ENCODE measurements around the gene RBM28.
"Not testable (repeated sequence)": the region's sequence is repeated elsewhere in the genome, so short reads cannot be mapped to it uniquely, and the experiment has no call there.

RBM28 gene

GRCh38 chr7:128349466-128349825, 5.7 kb upstream of the RBM28 start:
- no peak for DNase-seq (ENCODE audit: low read depth)

DNA sequence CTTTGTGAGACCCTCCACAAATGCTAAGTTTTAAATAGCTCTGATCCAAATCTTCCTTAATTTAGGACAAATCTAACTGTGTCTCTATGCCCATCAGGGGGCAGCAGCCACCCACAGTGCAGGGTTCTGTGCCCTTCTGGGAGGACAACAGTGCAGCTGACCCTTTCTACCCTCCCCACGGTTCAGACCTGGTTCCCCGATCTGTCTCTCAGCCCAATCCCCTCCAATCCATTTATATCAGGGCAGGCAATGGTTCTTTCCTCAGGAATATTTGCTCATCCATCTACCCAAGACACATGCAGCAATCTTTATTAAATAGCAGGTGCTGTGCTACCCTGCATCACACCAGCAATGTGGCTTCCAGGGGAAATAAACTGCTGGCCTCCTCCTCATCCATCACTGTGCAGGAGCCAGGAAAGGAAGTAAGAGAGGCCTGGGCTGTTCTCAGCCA, 4.0 kb upstream of the RBM28 start:
- DNase-seq (ENCODE audit: low read depth) = no peak

- DNase-seq (ENCODE audit: low read depth) = no peak
Measured at GRCh38 chr7:128344431-128344774, 695 bp upstream of the RBM28 start.

DNA sequence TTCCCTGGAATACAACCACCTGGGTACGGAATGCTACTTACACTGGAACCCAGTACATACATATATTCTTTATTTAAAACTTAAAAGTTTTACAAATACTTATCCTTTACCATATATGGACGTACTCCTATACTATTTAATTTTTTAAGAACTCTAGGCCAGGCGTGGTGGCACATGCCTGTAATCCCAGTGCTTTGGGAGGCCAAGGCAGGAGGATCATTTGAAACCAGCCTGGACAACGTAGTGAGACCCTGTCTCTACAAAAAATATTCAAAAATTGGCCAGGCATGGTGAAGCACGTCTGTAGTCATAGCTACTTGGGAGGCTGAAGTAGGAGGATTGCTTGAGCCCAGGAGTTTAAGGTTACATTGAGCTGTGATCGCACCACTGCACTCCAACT, 2.0 kb downstream of the RBM28 start:
- no peak for DNase-seq (ENCODE audit: low read depth)

GRCh38 chr7:128335730-128336129, 8.0 kb downstream of the RBM28 start:
- no peak for DNase-seq (ENCODE audit: low read depth)

- no peak for DNase-seq (ENCODE audit: low read depth)
Measured at GRCh38 chr7:128324368-128324680, 19.4 kb downstream of the RBM28 start.

DNA sequence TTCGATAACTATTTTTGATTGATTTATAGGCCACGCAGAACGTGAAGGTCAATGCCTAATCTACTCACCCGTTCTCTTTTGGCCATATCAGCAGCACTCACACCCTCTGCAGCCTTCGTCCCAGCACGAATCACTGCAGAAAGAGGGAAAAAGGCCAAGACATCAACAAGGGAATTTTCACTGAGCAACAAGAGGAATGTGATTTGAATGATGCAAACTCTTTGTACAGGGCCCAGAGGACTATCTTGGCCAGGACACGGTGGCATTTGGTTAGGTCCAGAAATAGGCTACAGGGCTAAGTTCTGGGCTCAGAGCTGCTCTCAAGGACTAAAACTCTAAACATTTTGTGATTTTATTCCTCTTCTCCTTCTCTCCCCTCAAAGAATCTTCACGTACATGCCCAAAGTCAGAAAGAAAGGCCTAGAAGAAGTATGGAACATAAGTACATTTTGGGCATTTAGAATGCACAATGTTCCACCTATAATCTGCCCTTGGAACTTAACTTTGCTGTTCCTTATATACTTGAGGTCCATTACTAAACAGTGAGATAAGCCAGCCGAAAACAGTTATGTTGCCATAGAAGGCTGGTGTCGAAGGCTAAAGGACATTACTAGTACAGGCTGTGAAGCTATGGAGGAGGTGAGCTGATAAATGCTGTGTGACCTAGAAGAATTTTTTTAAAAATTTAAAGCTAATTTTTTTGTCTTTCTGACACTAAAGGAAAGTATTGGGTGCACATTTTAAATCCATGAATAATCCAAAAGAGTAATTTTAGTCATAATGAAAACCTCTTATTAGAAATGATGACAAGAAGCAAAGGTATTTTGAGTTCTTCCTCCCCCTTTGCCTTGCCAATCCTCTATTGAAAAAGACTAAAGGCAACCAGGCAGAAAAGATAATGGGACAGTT, 20.0 kb downstream of the RBM28 start:
- no peak for DNase-seq (ENCODE audit: low read depth)

DNA sequence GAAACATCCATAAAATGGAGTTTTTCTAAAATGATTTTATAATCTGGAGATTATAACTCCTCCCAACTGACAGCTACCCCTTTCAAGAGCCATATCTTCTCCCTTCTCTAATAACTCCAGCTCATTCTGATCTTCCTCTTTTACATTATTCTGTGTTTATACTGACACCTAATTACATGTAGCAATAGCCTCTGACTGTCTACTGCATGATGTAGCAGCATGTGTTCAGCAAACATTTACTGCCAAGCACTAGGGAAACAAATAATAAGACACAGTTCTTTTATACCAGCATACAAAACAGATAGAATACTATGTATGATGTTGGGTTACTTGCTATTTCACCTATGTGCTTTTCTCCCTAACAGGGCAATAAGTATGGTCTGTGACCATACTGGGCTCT, 20.7 kb downstream of the RBM28 start:
- no peak for DNase-seq (ENCODE audit: low read depth)

- DNase-seq (ENCODE audit: low read depth) = no peak
Measured at GRCh38 chr7:128322040-128322643, 21.6 kb downstream of the RBM28 start.

GRCh38 chr7:128321044-128321422, 22.7 kb downstream of the RBM28 start:
- DNase-seq (ENCODE audit: low read depth) = no peak

GRCh38 chr7:128318691-128319090, 25.0 kb downstream of the RBM28 start:
- no peak for DNase-seq (ENCODE audit: low read depth)

GRCh38 chr7:128311013-128311412, 32.7 kb downstream of the RBM28 start:
- DNase-seq (ENCODE audit: low read depth) = no peak

DNA sequence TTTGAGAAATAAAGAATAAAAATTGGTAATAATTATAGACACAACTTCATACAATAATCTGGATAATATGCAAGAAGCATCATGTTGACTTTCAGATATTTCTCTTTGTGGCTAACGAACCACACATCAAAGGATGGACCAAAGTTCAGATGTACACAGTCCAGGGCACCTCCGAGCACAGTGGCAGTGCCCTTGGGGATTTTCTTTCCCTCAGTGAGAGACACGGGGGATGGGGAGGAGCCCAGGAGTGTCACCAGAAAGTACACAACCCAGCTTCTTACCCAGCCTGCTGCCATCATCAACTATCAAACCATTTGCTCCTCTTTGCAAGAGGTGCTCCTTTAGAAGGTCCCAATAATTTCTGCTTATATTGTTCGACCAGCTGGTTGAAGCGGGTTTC, 33.2 kb downstream of the RBM28 start:
- DNase-seq (ENCODE audit: low read depth) = no peak

DNA sequence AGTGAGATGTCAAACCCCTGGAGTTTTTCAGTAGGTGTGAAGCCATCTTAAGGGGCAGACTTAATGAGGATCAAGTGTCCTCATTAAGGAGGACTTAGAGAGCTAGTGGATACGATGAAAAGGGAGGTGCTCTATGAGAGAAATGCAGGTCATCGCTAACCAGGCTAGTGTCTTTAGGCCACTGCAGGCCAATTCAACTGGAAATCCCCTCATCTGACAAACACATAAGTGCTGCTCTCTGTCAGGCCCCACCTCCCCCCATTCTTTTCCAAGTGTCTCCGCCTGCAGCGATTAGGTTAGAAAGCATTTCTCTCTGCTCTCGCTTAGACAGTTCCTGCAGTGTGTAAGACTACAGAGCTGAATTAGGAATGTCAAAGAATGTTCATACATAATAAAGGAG, 33.7 kb downstream of the RBM28 start:
- DNase-seq (ENCODE audit: low read depth) = no peak

DNA sequence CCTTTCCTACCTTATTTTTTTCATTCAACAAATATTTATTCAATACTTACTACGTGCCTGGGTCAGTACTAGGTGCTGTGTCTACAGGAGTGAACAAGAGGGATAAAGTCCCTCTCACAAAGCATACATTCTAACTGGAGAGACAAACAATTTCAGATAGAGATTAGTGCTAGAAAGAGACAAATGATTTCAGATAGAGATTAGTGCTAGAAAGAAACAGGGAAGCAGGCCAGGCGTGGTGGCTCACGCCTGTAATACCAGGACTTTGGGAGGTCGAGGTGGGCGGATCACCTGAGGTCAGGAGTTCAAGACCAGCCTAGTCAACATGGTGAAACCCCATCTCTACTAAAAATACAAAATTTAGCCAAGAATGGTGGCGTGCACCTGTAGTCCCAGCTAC, 34.6 kb downstream of the RBM28 start:
- no peak for DNase-seq (ENCODE audit: low read depth)

GRCh38 chr7:128307061-128307460, 36.6 kb downstream of the RBM28 start:
- DNase-seq (ENCODE audit: low read depth) = no peak

DNA sequence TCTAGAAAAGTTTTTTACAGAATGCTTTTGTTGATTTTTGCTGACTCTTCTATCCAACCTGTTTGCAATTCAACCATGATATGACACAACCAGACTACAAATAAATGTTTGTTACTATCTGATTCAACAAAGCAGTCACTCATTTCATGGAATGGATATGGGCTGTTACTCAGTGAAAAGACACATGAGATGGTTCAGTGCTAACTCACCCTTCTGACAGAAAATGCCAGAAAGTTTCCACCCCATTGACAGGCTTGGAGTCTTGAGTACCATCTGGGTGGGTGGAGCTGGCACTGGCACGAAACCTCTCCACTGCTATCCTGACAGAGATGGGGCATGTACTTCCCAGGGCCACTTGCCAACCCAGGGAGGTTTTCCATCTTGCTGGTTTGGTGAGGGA, 39.5 kb downstream of the RBM28 start:
- DNase-seq (ENCODE audit: low read depth) = no peak

GRCh38 chr7:128303643-128304042, 40.1 kb downstream of the RBM28 start:
- no peak for DNase-seq (ENCODE audit: low read depth)

GRCh38 chr7:128303133-128303532, 40.6 kb downstream of the RBM28 start:
- DNase-seq (ENCODE audit: low read depth) = no peak

DNA sequence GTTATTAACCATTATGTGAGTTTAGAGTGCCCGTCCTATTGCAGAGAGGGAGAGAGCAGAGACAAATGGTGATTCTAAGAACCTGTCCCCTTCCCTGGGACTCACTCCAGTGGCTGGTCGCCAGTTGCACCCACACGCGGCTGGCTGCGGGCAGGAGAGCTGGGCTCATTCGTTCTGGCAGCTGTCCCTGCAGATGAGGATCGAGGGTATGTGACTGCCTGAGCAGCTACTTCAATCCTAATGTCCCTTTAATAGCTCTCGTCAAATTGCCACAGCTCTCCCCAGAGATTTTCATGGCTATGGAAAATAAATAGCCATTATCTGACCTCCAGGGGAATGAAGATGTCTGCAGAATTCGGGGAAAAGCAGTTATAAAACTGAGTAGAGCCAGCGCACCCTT, 41.6 kb downstream of the RBM28 start:
- DNase-seq (ENCODE audit: low read depth) = no peak

DNA sequence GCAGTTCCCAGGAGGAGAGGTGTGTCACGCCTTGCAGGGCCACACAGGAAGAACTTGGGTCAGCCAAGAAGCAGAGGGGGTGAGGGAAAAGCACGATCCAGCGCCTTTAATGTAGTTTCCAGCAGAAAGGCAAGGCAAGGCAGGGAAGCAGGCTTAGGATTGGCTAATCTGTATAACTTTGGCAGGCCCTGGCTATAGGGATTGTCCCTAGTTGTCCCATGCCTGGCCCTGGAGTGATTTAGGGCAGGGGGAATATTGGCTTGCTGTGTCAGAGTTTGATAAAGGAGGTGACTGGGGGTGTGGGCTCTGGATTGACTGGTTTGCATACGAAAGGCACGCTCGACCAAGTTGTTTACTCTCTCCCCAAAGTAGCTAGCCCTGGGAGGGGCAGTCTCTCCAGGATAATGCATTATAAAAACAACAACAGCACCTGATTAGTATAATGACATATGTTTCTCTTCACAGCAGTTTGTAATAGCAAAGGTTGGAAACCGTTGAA, 44.5 kb downstream of the RBM28 start:
- no peak for DNase-seq (ENCODE audit: low read depth)

DNA sequence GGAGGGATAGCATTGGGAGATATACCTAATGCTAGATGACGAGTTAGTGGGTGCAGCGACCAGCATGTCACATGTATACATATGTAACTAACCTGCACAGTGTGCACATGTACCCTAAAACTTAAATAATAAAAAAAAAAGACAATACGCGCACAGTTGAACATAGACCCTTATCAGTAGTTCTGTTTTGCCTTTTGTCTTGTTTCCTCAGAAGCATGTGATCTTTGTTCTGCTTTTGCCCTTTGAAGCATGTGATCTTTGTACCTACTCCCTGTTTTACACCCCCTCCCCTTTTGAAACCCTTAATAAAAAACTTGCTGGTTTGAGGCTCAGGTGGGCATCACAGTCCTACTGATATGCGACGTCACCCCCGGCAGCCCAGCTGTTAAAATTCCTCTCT, 45.7 kb downstream of the RBM28 start:
- not testable (repeated sequence) for DNase-seq (ENCODE audit: low read depth)

- no peak for DNase-seq (ENCODE audit: low read depth)
Measured at GRCh38 chr7:128287556-128287955, 56.2 kb downstream of the RBM28 start.

- no peak for DNase-seq (ENCODE audit: low read depth)
Measured at GRCh38 chr7:128284102-128284501, 59.6 kb downstream of the RBM28 start.
